A673 (cell line): Measurements from ENCODE around the gene VTI1A. TPM values are rescaled to one million over a fixed set of nuclear protein-coding genes. Genes with fewer than 3 reads are reported as not detected.

ENCODE experiments used
- BruUV-seq: library from RNA; stranded (reverse); fragments of 400-500 nt; replicated peaks from 2 replicates; lab custom pipeline; 2021; lab: Mats Ljungman, UMichigan
- CTCF ChIA-PET: fragments of 300-600 bp; sonication (Branson Sonifier 250); formaldehyde crosslinking; loops from one replicate; lab custom pipeline; 2022; ENCODE audit warnings: antibody characterized with exemption; lab: Charles Lee
- POLR2A ChIA-PET: fragments of 300-600 bp; sonication (Branson Sonifier 250); formaldehyde crosslinking; loops from one replicate; lab custom pipeline; 2022; ENCODE audit warnings: antibody characterized with exemption; ENCODE audit not compliant: low non-redundant PET; lab: Charles Lee
- DNase-seq: peaks from one replicate; pipeline ENCODE4 v3.0.0-alpha.2; 2015; ENCODE audit warnings: low spot score
- H3K27ac ChIP-seq: fragments of 200-600 bp; sonication (generic); 2 replicates; pipeline ENCODE4 v1.5.1; 2016; ENCODE audit warnings: mixed run types, low read depth, mild to moderate bottlenecking, mixed read lengths, antibody characterized with exemption, low read length; ENCODE audit not compliant: poor library complexity, severe bottlenecking
- H3K27me3 ChIP-seq: fragments of 200-600 bp; sonication (generic); replicated peaks from 2 replicates; pipeline ENCODE4 v1.6.1; 2017; ENCODE audit warnings: mixed run types, low read depth, mild to moderate bottlenecking, mixed read lengths, antibody characterized with exemption, low read length; ENCODE audit not compliant: insufficient read depth, poor library complexity
- H3K36me3 ChIP-seq: fragments of 200-600 bp; sonication (generic); 2 replicates; pipeline ENCODE4 v1.6.1; 2016; ENCODE audit warnings: mixed run types, mild to moderate bottlenecking, mixed read lengths, antibody characterized with exemption, low read length; ENCODE audit not compliant: insufficient read depth, poor library complexity, severe bottlenecking
- H3K4me1 ChIP-seq: fragments of 200-600 bp; sonication (generic); 2 replicates; pipeline ENCODE4 v1.6.1; 2017; ENCODE audit warnings: mixed run types, mild to moderate bottlenecking, mixed read lengths, antibody characterized with exemption, low read length; ENCODE audit not compliant: insufficient read depth, poor library complexity, severe bottlenecking
- H3K4me3 ChIP-seq: fragments of 200-600 bp; sonication (generic); 2 replicates; pipeline ENCODE4 v1.5.1; 2016; ENCODE audit warnings: low read depth, mixed run types, mild to moderate bottlenecking, mixed read lengths, low read length; ENCODE audit not compliant: poor library complexity, severe bottlenecking
- H3K9me3 ChIP-seq: fragments of 200-600 bp; sonication (generic); 2 replicates; pipeline ENCODE4 v1.6.1; 2016; ENCODE audit warnings: mixed run types, low read depth, mild to moderate bottlenecking, mixed read lengths, antibody characterized with exemption, low read length; ENCODE audit not compliant: poor library complexity, severe bottlenecking
- CTCF ChIP-seq: fragments of 300-800, 200-600 bp; sonication (generic); conservative IDR thresholded peaks from 2 replicates; pipeline ENCODE4 v1.5.1; 2017; ENCODE audit warnings: low read depth, mild to moderate bottlenecking, antibody characterized with exemption, low read length, moderate library complexity, mixed read lengths
- EZH2 ChIP-seq: fragments of 200-600 bp; sonication (generic); IDR thresholded peaks from 2 replicates; pipeline ENCODE4 v1.6.1; 2017; ENCODE audit warnings: borderline replicate concordance, low read depth, mild to moderate bottlenecking, mixed read lengths, antibody characterized with exemption, low read length; ENCODE audit not compliant: poor library complexity, severe bottlenecking
- intact Hi-C: fragments of 100-400 bp; cut with micrococcal nuclease; formaldehyde crosslinking; loops from one replicate; pipeline ENCODE4 v1.10.0; 2022; ENCODE audit not compliant: unreplicated experiment
- total RNA-seq: library from RNA; stranded (reverse); gene quantifications from 2 replicates; pipeline ENCODE4 v1.2.3, GENCODE V29; 2021

Gene VTI1A
- total RNA-seq, 1 experiment from 2014 or later, result 38.7 TPM

GRCh38 chr10:112601214-112602090 is 154.4 kb downstream of the VTI1A start:
- no peaks in the 10 kb centered on the region for H3K4me1 ChIP-seq
- DNase-seq, result no peak
- H3K4me3 ChIP-seq, result no peak overlapping the region
- H3K36me3 ChIP-seq, result no peaks in the 10 kb centered on the region
- no peak for TF ChIP-seq CTCF
- TF ChIP-seq EZH2, result no peak
- no TSS peak for BruUV-seq
- H3K9me3 ChIP-seq, result no peaks in the 10 kb centered on the region
- H3K27me3 ChIP-seq, result no peaks in the 10 kb centered on the region
- POLR2A ChIA-PET, result no interaction called here
- CTCF ChIA-PET, result no interaction called here
- intact Hi-C loops, result no loop called here
- no peak overlapping the region for H3K27ac ChIP-seq

- no TSS peak for BruUV-seq
- intact Hi-C loops, result no loop called here
- DNase-seq, result no peak
- TF ChIP-seq EZH2, result no peak
- no peak for TF ChIP-seq CTCF
- Histone ChIP-seq H3K9me3 (no peaks in the 10 kb centered on the region), H3K36me3 (no peaks in the 10 kb centered on the region), H3K27me3 (no peaks in the 10 kb centered on the region), H3K27ac (no peak overlapping the region), H3K4me1 (no peaks in the 10 kb centered on the region), H3K4me3 (no peak overlapping the region)
- ChIA-PET CTCF (no interaction called here), POLR2A (no interaction called here)
These were observed 156.0 kb downstream of the VTI1A start for GRCh38 chr10:112603062-112603461.

- no peaks in the 10 kb centered on the region for H3K36me3 ChIP-seq
- intact Hi-C loops, result no loop called here
- no TSS peak for BruUV-seq
- H3K27me3 ChIP-seq, result no peaks in the 10 kb centered on the region
- no peaks in the 10 kb centered on the region for H3K4me1 ChIP-seq
- CTCF ChIA-PET, result no interaction called here
- POLR2A ChIA-PET, result no interaction called here
- TF ChIP-seq CTCF (no peak), EZH2 (no peak)
- DNase-seq, result no peak
- H3K27ac ChIP-seq, result no peak overlapping the region
- no peaks in the 10 kb centered on the region for H3K9me3 ChIP-seq
- H3K4me3 ChIP-seq, result no peak overlapping the region
These were observed 158.0 kb downstream of the VTI1A start for GRCh38 chr10:112605063-112605462.
